Adrenal gland (tissue), 12 donors: ENCODE results near the gene C19orf38. TPM values are rescaled to one million over a fixed set of nuclear protein-coding genes. Genes with fewer than 3 reads are reported as not detected.

ENCODE experiments used
- DNase-seq, 7 donors: peaks; one replicate each; pipeline ENCODE4 v3.0.0-alpha.2; 2019 to 2020
- H3K27ac ChIP-seq, 5 donors: fragments of 200-600 bp; sonication (generic) in 4 of 5; 1 replicate in 3 of 5; 2 replicates in 2 of 5; pipeline versions ENCODE4 v1.5.1 to v1.8.0; 2016 to 2020; ENCODE audit warnings: mild to moderate bottlenecking in 1 of 5
- H3K27me3 ChIP-seq: fragments of 200-600 bp; 2 replicates; pipeline ENCODE4 v1.8.0; 2021
- H3K36me3 ChIP-seq, 2 donors: fragments of 200-600 bp; replicated peaks in 1 of 2; 1 replicate in 1 of 2; 2 replicates in 1 of 2; pipeline versions ENCODE4 v1.5.1 to v1.8.0; 2018 to 2022
- H3K4me1 ChIP-seq, 2 donors: fragments of 200-600 bp; replicated peaks in 1 of 2; 1 replicate in 1 of 2; 2 replicates in 1 of 2; pipeline versions ENCODE4 v1.5.1 to v1.8.0; 2018 to 2021
- H3K4me3 ChIP-seq, 4 donors: fragments of 200-600 bp; sonication (generic) in 3 of 4; one replicate each; pipeline ENCODE4 v1.5.1; 2016 to 2018
- H3K9me3 ChIP-seq, 3 donors: fragments of 200-600 bp; sonication (generic) in 1 of 3; replicated peaks in 1 of 3; 1 replicate in 2 of 3; 2 replicates in 1 of 3; pipeline versions ENCODE4 v1.5.1 to v1.8.0; 2016 to 2021
- CTCF ChIP-seq, 6 experiments: fragments of 450-650 bp in 4 of 6; fragments of 200-600 bp in 2 of 6; sonication (generic) in 1 of 6; IDR thresholded peaks; 1 replicate in 5 of 6; 2 replicates in 1 of 6; pipeline versions ENCODE4 v1.5.1 to v1.8.0; 2016 to 2021; ENCODE audit warnings: antibody characterized with exemption in 6 of 6, mild to moderate bottlenecking in 2 of 6, moderate library complexity in 1 of 6
- POLR2A ChIP-seq, 2 donors: fragments of 450-650 bp; IDR thresholded peaks; one replicate each; pipeline ENCODE4 v1.6.1; 2017; ENCODE audit warnings: antibody characterized with exemption in 2 of 2, mild to moderate bottlenecking in 2 of 2, moderate library complexity in 1 of 2
- WGBS, 4 donors: extraction: QIAGEN DNeasy Blood & Tissue Kit in 2 of 4; methylation state at CpG; one replicate each; pipeline versions ENCODE4 v1.1.5 to v1.1.7; 2013 to 2017; 5-methylcytosine and 5-hydroxymethylcytosine counted together
- intact Hi-C, 2 donors: fragments of 100-400 bp; cut with DNase I; formaldehyde crosslinking; loops; one replicate each; pipeline versions ENCODE4 v1.14.1 to v1.15.0; 2022 to 2023
- polyA plus RNA-seq, 3 donors: library from polyadenylated mRNA; stranded (reverse); fragments of 200-250 nt in 2 of 3; fragments of 350-450 nt in 1 of 3; fragmentation: Illumina TruSeq in 1 of 3; extraction: RNeasy Lipid Tissue Mini Kit (QIAGEN cat#74804) in 1 of 3; gene quantifications; one replicate each; pipeline ENCODE4 v1.2.3, GENCODE V29; 2013 to 2014
- total RNA-seq, 9 donors: library from RNA; depleted of rRNA in 4 of 9; stranded (reverse); fragments of >200 nt in 4 of 9; fragments of 120-200 nt in 1 of 9; fragmentation: NEBNext Ultra II Directional in 1 of 9; extraction: Animal tissue kit (Norgen Biotek cat#: 25700) in 1 of 9; gene quantifications; one replicate each; pipeline versions ENCODE4 v1.1.0 to v1.2.4, GENCODE V29; 2013 to 2023
- donor health status: healthy with polysubstance abuse.
- donor health status: Bipolar disorder and iron deficiency.
- donor health status: DM: yes; HTN: yes; CAD: no.
- donor health status: DM: no; HTN: no; CAD: no.
- donor health status: DM: no; HTN: no; CAD: no.
- donor health status: DM: yes; HTN: yes; CAD: no.

C19orf38 gene
- total and polyA plus RNA-seq, 12 donors: 0.30 to 5.6 (median 1.9) TPM

- Histone ChIP-seq H3K4me3 (no peak overlapping the region), H3K4me1 (peaks cover 4 to 15% of the 10 kb centered on the region in 2 donors), H3K27ac (no peak overlapping the region), H3K27me3 (no peaks in the 10 kb centered on the region), H3K9me3 (no peaks in the 10 kb centered on the region), H3K36me3 (no peaks in the 10 kb centered on the region)
- 73 to 89% (median 78%) methylated on average over 6 to 9 of the region's 9 CpGs for WGBS, 4 donors
- intact Hi-C loops: no loop called here
- TF ChIP-seq CTCF (IDR thresholded peaks at IDR 0.05) (no peak), POLR2A (IDR thresholded peaks at IDR 0.05) (no peak)
- DNase-seq: no peak
Observed at GRCh38 chr19:10882108-10882457, 33.9 kb downstream of the C19orf38 start.

DNA sequence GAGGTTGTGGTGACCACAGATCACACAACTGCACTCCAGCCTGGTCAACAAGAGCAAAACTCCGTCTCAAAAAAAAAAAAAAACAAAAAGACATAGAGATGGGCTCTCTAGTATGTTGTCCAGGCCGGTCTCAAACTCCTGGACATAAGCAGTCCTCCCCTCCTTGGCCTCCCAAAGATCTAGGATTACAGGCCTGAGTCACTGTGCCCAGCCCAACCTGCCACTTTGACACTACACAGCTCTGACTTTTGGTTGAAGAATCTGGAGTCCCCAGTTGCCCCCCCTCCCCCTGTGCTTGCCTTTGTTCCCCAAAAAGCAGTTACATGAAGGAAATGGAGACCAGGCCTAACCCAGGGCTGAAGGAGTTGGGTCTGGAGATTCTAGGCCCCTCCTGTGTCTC is 36.1 kb downstream of the C19orf38 start:
- TF ChIP-seq CTCF (IDR thresholded peaks at IDR 0.05) (no peak), POLR2A (IDR thresholded peaks at IDR 0.05) (no peak)
- 72 to 86% (median 85%) methylated on average over 2 of the region's 2 CpGs for WGBS, 4 donors
- DNase-seq: peak in 1 of 7 donors; percentile 28
- Histone ChIP-seq H3K36me3 (no peaks in the 10 kb centered on the region), H3K4me1 (peaks cover 0 to 7% of the 10 kb centered on the region in 2 donors), H3K27ac (no peak overlapping the region), H3K27me3 (no peaks in the 10 kb centered on the region), H3K9me3 (no peaks in the 10 kb centered on the region), H3K4me3 (no peak overlapping the region)
- intact Hi-C loops: no loop called here

DNA sequence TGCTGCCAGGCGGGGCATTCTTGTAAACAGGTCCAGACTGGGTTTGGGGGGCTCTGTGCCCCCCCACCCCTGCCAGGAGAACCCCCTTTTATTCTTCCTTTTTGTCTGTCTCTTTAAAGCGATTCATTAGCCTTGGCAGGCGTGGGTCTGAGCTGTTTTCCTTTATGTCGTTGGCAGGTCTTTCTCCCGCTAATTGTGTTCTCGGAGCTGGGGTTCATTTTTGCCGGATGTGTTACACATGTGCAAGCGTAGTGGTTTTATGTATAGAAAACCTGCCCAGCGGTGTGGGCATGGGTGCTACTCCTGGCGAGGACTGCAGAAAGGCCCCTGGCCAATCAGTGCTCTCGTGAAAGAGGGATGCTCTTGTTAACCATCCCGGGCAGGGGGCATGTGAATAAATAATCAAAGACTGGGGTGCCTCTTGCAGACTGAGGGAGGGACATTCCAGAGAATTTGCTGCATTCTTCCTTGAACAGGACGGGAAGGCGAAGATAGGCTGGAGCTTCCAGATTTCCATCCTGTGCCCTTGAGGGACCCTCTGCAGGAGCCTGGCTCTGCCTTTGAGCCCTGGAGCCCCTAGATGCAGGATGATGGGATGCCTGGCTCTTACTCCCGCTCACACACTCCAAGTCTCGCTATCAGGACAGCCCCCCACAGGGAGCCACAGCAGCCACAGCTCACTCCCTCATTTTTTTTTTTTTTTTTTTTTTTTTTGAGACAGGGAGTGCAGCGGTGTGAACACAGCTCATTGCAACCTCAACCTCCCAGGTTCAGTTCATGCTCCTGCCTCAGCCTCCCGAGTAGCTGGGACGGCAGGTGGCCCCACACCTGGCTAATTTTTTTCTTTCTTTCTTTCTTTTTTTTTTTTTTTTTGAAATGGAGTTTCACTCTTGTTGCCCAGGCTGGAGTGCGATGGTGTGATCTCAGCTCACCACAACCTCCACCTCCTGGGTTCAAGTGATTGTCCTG is 37.3 kb downstream of the C19orf38 start:
- H3K4me1 ChIP-seq: peaks cover 0 to 7% of the 10 kb centered on the region in 2 donors
- WGBS, 4 donors: 81 to 87% (median 86%) methylated on average over 20 of the region's 20 CpGs
- H3K36me3 ChIP-seq: no peaks in the 10 kb centered on the region
- intact Hi-C loops: no loop called here
- H3K4me3 ChIP-seq: no peak overlapping the region
- no peak for DNase-seq
- no peak overlapping the region for H3K27ac ChIP-seq
- H3K27me3 ChIP-seq: no peaks in the 10 kb centered on the region
- no peaks in the 10 kb centered on the region for H3K9me3 ChIP-seq
- TF ChIP-seq POLR2A (IDR thresholded peaks at IDR 0.05) (no peak), CTCF (IDR thresholded peaks at IDR 0.05) (no peak)

GRCh38 chr19:10887616-10888367 is 39.6 kb downstream of the C19orf38 start:
- Histone ChIP-seq H3K9me3 (no peaks in the 10 kb centered on the region), H3K36me3 (no peaks in the 10 kb centered on the region), H3K27ac (no peak overlapping the region), H3K4me3 (no peak overlapping the region), H3K27me3 (no peaks in the 10 kb centered on the region), H3K4me1 (peaks cover 8 to 9% of the 10 kb centered on the region in 2 donors)
- intact Hi-C loops: no loop called here
- no peak for DNase-seq
- TF ChIP-seq POLR2A (IDR thresholded peaks at IDR 0.05) (no peak), CTCF (IDR thresholded peaks at IDR 0.05) (no peak)
- WGBS, 4 donors: 84 to 91% (median 87%) methylated on average over 4 to 9 of the region's 9 CpGs
